Stimulated activated effector memory CD8-positive, alpha-beta T cell treated with anti-CD3 and anti-CD28 coated beads, Interleukin-12 subunit alpha, Interleukin-12 subunit beta, amount 100 ng/mL, for 72 hours (primary cell): Measurements from ENCODE around the gene KRI1.

Experiments
- ATAC-seq: fragments of 150-1000 bp; cut with Tn5 transposase; 2 replicates; pipeline ENCODE4 v1.10.0; 2021
- DNase-seq, 2 donors: peaks; one replicate each; pipeline ENCODE4 v3.0.0; 2021 to 2022; ENCODE audit warnings: low spot score in 2 of 2
- H3K27ac Mint-ChIP-seq: one replicate; pipeline ENCODE4 v1.8.0; 2022; ENCODE audit warnings: mild to moderate bottlenecking, mixed read lengths
- H3K36me3 Mint-ChIP-seq: one replicate; pipeline ENCODE4 v1.8.0; 2022; ENCODE audit warnings: mild to moderate bottlenecking, mixed read lengths
- H3K4me1 Mint-ChIP-seq: one replicate; pipeline ENCODE4 v1.8.0; 2022; ENCODE audit warnings: mixed read lengths
- H3K4me3 Mint-ChIP-seq: one replicate; pipeline ENCODE4 v1.8.0; 2022; ENCODE audit warnings: mild to moderate bottlenecking, mixed read lengths
- H3K9me3 Mint-ChIP-seq: one replicate; pipeline ENCODE4 v1.8.0; 2022; ENCODE audit warnings: mixed read lengths

The KRI1 gene

GRCh38 chr19:10519421-10519820, 46.4 kb downstream of the KRI1 start:
- peak overlapping the region; percentile 50 for H3K27ac Mint-ChIP-seq

GRCh38 chr19:10518444-10519361, 47.1 kb downstream of the KRI1 start:
- Mint-ChIP-seq H3K27ac (peak overlapping the region; percentile 50), H3K4me3 (peak overlapping the region; percentile 72), H3K4me1 (peaks cover 45% of the 10 kb centered on the region), H3K36me3 (peaks cover 16% of the 10 kb centered on the region), H3K9me3 (no peaks in the 10 kb centered on the region)
- no peak for ATAC-seq
- peak in 1 of 2 donors; percentile 22 for DNase-seq

More at GRCh38 chr19:10519421-10519820, 46.4 kb downstream of the KRI1 start:
- Mint-ChIP-seq H3K4me3 (peak overlapping the region; percentile 72), H3K36me3 (peaks cover 13% of the 10 kb centered on the region), H3K9me3 (no peaks in the 10 kb centered on the region), H3K4me1 (peaks cover 39% of the 10 kb centered on the region)
- ATAC-seq (no peak), DNase-seq (no peak)

GRCh38 chr19:10517760-10518443, 47.9 kb downstream of the KRI1 start:
- peak overlapping the region; percentile 72 for H3K4me3 Mint-ChIP-seq
- no peaks in the 10 kb centered on the region for H3K9me3 Mint-ChIP-seq
- peak in 1 of 2 donors; percentile 19 for DNase-seq
- peak overlapping the region; percentile 50 for H3K27ac Mint-ChIP-seq
- peak; percentile 35 for ATAC-seq
- peaks cover 24% of the 10 kb centered on the region for H3K36me3 Mint-ChIP-seq
- H3K4me1 Mint-ChIP-seq = peaks cover 53% of the 10 kb centered on the region

DNA sequence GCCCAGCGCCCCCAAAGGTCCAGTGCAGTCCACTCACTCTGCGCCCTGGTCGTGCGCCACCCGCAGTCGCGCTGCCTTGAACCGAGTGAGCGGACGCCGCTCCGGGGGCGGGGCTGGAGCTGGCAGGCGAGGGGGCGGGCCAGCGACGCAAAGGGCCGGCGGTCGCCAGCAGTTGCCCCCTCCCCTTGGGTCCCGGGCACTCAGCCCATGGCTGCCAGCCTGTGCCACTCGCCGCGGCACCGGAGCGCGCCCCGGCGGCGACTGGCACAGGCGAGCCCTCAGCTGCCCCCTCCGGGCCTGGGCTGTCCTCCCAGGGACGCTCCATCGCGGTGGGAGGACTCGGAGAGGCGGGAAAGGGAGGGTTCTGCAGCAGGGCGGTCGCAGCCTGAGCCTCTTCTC, 48.5 kb downstream of the KRI1 start, which contains the start of gene S1PR5:
S1PR5 (minus strand) TSS at position 87 of the 399 bp plus-strand sequence. CDS start 2,436 bp downstream, outside the sequence.
- peak within 1 kb of the TSS; percentile 66 for H3K27ac Mint-ChIP-seq
- no peaks in the 10 kb centered on the region for H3K9me3 Mint-ChIP-seq
- peak within 1 kb of the TSS; percentile 72 for H3K4me3 Mint-ChIP-seq
- peaks cover 56% of the 10 kb centered on the region for H3K4me1 Mint-ChIP-seq
- peak; percentile 53 for ATAC-seq
- peak in 1 of 2 donors; percentile 40 for DNase-seq
- H3K36me3 Mint-ChIP-seq = peaks cover 29% of the 10 kb centered on the region

DNA sequence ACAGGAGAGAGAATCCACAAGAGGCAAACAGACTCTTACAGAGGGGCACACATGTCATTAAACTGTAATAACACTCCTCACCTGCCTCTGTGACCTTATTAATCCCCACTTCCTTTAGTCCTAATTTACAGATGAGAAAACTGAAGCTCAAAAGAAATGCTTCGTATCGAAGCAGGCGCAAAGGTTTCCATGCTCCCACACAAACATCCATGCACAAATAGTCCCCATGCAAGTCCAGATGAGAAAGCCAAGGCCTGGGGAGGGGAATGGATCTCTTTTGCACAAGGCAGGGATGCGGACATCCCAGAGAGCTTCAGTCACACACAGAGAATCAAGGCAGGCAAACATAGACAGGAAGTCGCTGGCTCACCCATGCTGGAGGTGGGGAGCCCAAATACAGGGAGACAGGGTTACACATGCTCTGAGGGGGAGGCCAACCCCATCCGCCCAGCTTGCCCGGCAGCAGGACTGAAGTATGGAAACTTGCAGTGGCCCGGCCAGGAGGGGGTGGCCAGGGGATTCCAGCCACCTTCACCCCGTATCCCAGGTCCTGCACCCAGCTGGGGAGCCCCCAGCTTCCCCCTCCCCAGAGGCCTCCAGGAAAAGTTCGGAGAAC, 49.0 kb downstream of the KRI1 start:
- ATAC-seq (peak; percentile 67), DNase-seq (peak in 1 of 2 donors; percentile 26)
- Mint-ChIP-seq H3K9me3 (no peaks in the 10 kb centered on the region), H3K4me1 (peaks cover 56% of the 10 kb centered on the region), H3K27ac (peak overlapping the region; percentile 66), H3K4me3 (peak overlapping the region; percentile 72), H3K36me3 (peaks cover 33% of the 10 kb centered on the region)

GRCh38 chr19:10516064-10516385, 49.8 kb downstream of the KRI1 start:
- DNase-seq = no peak
- Mint-ChIP-seq H3K27ac (peak overlapping the region; percentile 66), H3K4me3 (peak overlapping the region; percentile 72), H3K4me1 (peaks cover 56% of the 10 kb centered on the region), H3K36me3 (peaks cover 39% of the 10 kb centered on the region), H3K9me3 (no peaks in the 10 kb centered on the region)
- peak; percentile 69 for ATAC-seq

DNA sequence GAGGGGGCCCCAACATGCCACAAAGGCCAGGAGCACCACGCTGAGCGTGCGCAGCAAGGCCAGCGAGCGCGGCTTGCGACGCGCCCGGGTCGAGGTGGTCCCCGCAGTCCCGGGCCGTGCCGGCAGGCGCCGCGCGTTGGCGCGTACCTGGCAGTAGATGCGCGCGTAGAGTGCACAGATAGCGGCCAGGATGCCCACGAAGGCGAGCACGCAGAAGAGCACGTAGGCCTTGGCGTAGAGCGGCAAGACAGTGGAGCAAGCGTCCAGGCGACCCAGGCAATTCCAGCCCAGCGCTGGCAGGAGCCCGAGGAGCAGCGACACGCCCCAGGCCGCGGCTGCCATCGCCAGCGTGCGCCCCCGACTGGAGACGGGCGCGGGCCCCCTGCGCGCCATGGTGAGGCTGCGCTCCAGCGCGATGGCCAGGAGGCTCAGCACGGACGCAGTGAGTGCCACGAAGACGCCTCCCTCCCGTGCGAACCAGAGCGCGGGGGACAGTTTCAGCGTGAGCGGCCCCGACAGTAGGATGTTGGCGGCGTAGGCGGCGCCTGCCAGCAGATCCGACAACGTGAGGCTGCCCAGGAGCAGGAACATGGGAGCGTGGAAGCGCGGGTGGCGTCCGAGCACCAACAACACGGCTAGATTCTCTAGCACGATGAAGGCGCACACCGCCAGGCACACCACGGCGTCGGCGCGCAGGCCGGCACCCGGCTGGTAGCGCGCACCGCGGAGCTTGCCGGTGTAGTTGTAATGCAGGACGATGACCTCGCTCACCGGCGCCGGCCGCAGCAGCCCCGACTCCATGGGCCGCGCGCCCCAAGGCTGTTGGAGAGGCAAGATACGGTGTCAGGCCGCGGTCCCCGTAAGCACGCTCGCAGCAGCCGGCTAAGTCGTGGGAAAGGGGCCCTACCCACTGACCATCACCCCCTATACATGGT, 51.3 kb downstream of the KRI1 start:
- H3K36me3 Mint-ChIP-seq = peaks cover 43% of the 10 kb centered on the region
- DNase-seq = peak in 1 of 2 donors; percentile 42
- peak; percentile 51 for ATAC-seq
- H3K4me3 Mint-ChIP-seq = peak overlapping the region; percentile 72
- H3K9me3 Mint-ChIP-seq = no peaks in the 10 kb centered on the region
- H3K27ac Mint-ChIP-seq = peak overlapping the region; percentile 66
- peaks cover 50% of the 10 kb centered on the region for H3K4me1 Mint-ChIP-seq

DNA sequence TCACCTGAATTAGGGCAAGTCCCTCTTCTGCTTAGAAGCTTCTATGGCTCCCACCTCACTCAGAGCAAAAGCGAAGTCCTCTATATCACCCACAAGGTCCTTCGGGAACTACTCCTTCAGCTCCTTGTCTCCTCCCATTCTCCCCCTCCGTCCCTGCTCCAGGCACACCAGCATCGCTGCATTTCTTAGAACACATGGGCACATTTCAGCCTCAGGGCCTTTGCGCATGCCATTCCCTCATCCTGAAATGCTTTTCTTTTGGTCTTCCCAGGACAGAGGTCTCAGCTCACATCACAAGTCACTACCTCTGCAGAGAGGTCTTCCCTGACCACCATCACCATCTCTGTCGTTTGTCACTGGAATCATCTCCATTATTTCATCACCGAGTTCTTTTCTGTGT, 52.6 kb downstream of the KRI1 start:
- Mint-ChIP-seq H3K36me3 (peaks cover 48% of the 10 kb centered on the region), H3K4me1 (peaks cover 50% of the 10 kb centered on the region), H3K9me3 (no peaks in the 10 kb centered on the region), H3K4me3 (peak overlapping the region; percentile 72), H3K27ac (no peak overlapping the region)
- ATAC-seq (no peak), DNase-seq (no peak)

DNA sequence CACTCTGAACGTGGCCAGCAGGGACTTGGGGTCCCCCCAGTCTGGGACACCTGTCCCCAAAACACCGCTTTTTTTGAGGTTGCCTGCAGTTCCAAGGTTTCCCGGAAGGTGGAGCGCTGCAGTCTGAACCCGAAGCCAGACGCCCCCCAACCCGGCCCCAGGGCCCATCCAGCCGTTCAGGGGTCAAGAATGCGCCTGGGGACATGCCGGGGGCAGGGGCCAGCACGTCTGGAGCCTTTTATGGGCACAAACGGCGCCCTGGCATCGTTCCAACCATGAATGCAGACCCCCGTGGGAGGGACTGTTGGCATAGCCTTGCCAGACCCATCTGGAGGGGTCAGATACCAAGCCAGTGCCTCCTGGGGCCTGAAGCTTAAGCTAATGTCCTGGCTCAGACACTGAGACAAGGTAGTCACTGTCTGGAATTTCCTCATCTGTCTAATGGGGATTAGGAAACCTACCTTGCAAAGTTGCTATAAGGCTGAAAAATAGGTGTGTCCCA, 55.5 kb downstream of the KRI1 start:
- H3K36me3 Mint-ChIP-seq = peaks cover 48% of the 10 kb centered on the region
- H3K4me1 Mint-ChIP-seq = peaks cover 36% of the 10 kb centered on the region
- H3K27ac Mint-ChIP-seq = no peak overlapping the region
- DNase-seq (peak; percentile 70 to 89), ATAC-seq (no peak)
- no peaks in the 10 kb centered on the region for H3K9me3 Mint-ChIP-seq
- H3K4me3 Mint-ChIP-seq = no peak overlapping the region

GRCh38 chr19:10508707-10509106, 57.1 kb downstream of the KRI1 start:
- ATAC-seq (peak; percentile 94), DNase-seq (no peak)
- no peaks in the 10 kb centered on the region for H3K9me3 Mint-ChIP-seq
- H3K4me1 Mint-ChIP-seq = peaks cover 34% of the 10 kb centered on the region
- peak overlapping the region; percentile 4 for H3K4me3 Mint-ChIP-seq
- peak overlapping the region; percentile 92 for H3K27ac Mint-ChIP-seq
- peaks cover 44% of the 10 kb centered on the region for H3K36me3 Mint-ChIP-seq

- H3K27ac Mint-ChIP-seq = peak overlapping the region; percentile 92
- H3K9me3 Mint-ChIP-seq = no peaks in the 10 kb centered on the region
- H3K4me3 Mint-ChIP-seq = no peak overlapping the region
- peaks cover 43% of the 10 kb centered on the region for H3K36me3 Mint-ChIP-seq
- DNase-seq (no peak), ATAC-seq (no peak)
- peaks cover 32% of the 10 kb centered on the region for H3K4me1 Mint-ChIP-seq
Observed at GRCh38 chr19:10508036-10508435, 57.8 kb downstream of the KRI1 start.

DNA sequence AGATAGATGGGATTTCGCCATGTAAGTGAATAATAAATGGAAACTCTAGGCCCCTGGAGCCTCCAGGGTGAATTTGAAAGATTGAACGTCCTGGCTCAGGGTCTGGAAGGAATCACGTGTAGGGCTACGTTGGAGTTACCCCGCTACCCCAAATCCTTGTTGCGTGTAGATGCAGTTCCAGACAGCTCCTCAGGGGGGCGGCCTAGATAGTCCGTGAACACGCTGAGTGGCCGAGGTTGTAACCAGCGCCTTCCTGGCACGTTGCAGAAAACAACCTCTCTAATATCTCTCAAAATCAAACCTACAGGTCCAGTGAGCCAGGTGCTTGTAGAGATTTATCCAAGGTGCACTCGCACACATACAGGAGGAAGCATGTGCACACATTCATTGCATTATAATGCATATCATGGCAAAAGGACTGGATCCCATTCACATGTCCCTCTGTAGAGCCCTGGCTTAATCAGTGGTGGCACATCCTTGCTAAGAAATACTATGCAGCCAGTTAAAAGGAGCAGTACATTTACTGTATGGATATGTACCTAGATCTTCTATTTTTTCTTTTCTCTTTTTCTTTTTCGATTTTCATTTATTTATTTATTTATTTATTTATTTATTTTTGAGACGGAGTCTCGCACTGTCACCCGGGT, 60.1 kb downstream of the KRI1 start:
- Mint-ChIP-seq H3K4me1 (peaks cover 40% of the 10 kb centered on the region), H3K9me3 (no peaks in the 10 kb centered on the region), H3K27ac (no peak overlapping the region), H3K36me3 (peaks cover 33% of the 10 kb centered on the region), H3K4me3 (peak overlapping the region; percentile 8)
- DNase-seq (peak; percentile 82 to 93), ATAC-seq (peak; percentile 40)
